ENCODE measurements around the gene UBE3C. TPM values are rescaled to one million over a fixed set of nuclear protein-coding genes. Genes with fewer than 3 reads are reported as not detected.
A peak's percentile ranks its signal among the peaks of the same experiment; 100 is the strongest.

UBE3C gene
- total and polyA plus RNA-seq, 9 of the 15 experiments (the other 6 are each of a cell fraction or from before 2014, with no cell fraction given) = 9.6 to 91.7 (median 75.4) TPM

GRCh38 chr7:157222687-157223086 is 84.0 kb downstream of the UBE3C start:
- 92% methylated on average over 10 of the region's 10 CpGs for WGBS (ENCODE audit: insufficient coverage, low coverage, missing lambda C conversion rate)
- H3K9ac ChIP-seq (ENCODE audit: insufficient read depth in 1 of 2, low read depth in 2 of 2, low read length in 2 of 2) = no peak overlapping the region
- H3K27me3 ChIP-seq (ENCODE audit: control insufficient read depth in 2 of 2, insufficient read depth in 2 of 2, low read length in 2 of 2) = no peaks in the 10 kb centered on the region
- CTCF ChIA-PET (ENCODE audit: low intra/inter-chr PET ratio) = no interaction called here
- POLR2A ChIA-PET = interaction anchor here (0.6 to 1.4 kb wide), 7 partner anchors 8 to 781 kb away, joined by 3 to 5 read pairs (median 3); no protein-coding TSS in a partner anchor
- in situ Hi-C loops (cut with MboI) (no loop called here), intact Hi-C loops (cut with micrococcal nuclease) (no loop called here)
- no peak overlapping the region for H3K4me3 ChIP-seq
- H3K4me2 ChIP-seq (ENCODE audit: insufficient read depth, low read length) = no peak overlapping the region
- no peaks in the 10 kb centered on the region for H4K20me1 ChIP-seq (replicated peaks; ENCODE audit: control insufficient read depth, insufficient read depth, low read length)
- H3K4me1 ChIP-seq (replicated peaks in 1 of 2; ENCODE audit: control insufficient read depth in 2 of 2, insufficient read depth in 2 of 2, low read length in 2 of 2) = no peaks in the 10 kb centered on the region
- H3K27ac ChIP-seq (ENCODE audit: extremely low read depth, low read depth, low read length) = no peak overlapping the region
- peaks cover 94% of the 10 kb centered on the region for H3K36me3 ChIP-seq (ENCODE audit: control insufficient read depth, insufficient read depth, low read length)
- TF ChIP-seq MCM7 (IDR thresholded peaks at IDR 0.05) (no peak), SP1 (CRISPR knock-in tag; IDR thresholded peaks at IDR 0.05) (no peak), THAP12 (CRISPR knock-in tag; IDR thresholded peaks at IDR 0.05) (no peak), ZNF695 (CRISPR knock-in tag; IDR thresholded peaks at IDR 0.05) (no peak), NELFE (IDR thresholded peaks at IDR 0.05; ENCODE audit: insufficient read depth, insufficient read length) (no peak), POLR2AphosphoS5 (IDR thresholded peaks at IDR 0.05; ENCODE audit: control insufficient read depth, insufficient read depth, low read depth, low read length) (no peak), POLR2G (IDR thresholded peaks at IDR 0.05; ENCODE audit: low read depth, low read length) (0 out of 2 replicates have a peak, but pooled peaks have one; percentile 39), TAL1 (IDR thresholded peaks at IDR 0.05) (no peak)
- FAIRE-seq (no peak), ATAC-seq (no peak), DNase-seq (ENCODE audit: extremely low read depth in 1 of 4, low spot score in 3 of 4) (no peak)
- H2AFZ ChIP-seq (ENCODE audit: low read depth, low read length) = no peak overlapping the region
- H3K9me3 ChIP-seq (replicated peaks; ENCODE audit: control insufficient read depth, insufficient read depth, low read depth, low read length) = no peaks in the 10 kb centered on the region
- H3K79me2 ChIP-seq (ENCODE audit: control insufficient read depth, insufficient read depth, low read length) = no peaks in the 10 kb centered on the region
- H3K9me1 ChIP-seq (ENCODE audit: control insufficient read depth, insufficient read depth, low read length) = no peaks in the 10 kb centered on the region
- no TSS peak for BruUV-seq (replicated peaks)

Data from K562 (cell line).